Measurements from ENCODE around the gene AP1M1.

AP1M1 gene

GRCh38 chr19:16265205-16265604, 67.5 kb downstream of the AP1M1 start:
- ATAC-seq, result no peak
- TF ChIP-seq TCF4 (CRISPR knock-in tag; IDR thresholded peaks at IDR 0.05; ENCODE audit: borderline replicate concordance) (no peak), OSR1 (CRISPR knock-in tag; IDR thresholded peaks at IDR 0.05) (no peak), ZNF565 (CRISPR knock-in tag; conservative IDR thresholded peaks at IDR 0.05; ENCODE audit: low read depth) (no peak), ISL1 (CRISPR knock-in tag; IDR thresholded peaks at IDR 0.05) (no peak)
- TF ChIP-seq, protein P1, sequence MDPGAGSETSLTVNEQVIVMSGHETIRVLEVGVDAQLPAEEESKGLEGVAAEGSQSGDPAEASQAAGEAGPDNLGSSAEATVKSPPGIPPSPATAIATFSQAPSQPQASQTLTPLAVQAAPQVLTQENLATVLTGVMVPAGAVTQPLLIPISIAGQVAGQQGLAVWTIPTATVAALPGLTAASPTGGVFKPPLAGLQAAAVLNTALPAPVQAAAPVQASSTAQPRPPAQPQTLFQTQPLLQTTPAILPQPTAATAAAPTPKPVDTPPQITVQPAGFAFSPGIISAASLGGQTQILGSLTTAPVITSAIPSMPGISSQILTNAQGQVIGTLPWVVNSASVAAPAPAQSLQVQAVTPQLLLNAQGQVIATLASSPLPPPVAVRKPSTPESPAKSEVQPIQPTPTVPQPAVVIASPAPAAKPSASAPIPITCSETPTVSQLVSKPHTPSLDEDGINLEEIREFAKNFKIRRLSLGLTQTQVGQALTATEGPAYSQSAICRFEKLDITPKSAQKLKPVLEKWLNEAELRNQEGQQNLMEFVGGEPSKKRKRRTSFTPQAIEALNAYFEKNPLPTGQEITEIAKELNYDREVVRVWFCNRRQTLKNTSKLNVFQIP (CRISPR knock-in tag; IDR thresholded peaks at IDR 0.05; ENCODE audit: borderline replicate concordance, low read depth), result no peak

- ATAC-seq, result no peak
- TF ChIP-seq GLIS3 (CRISPR knock-in tag; IDR thresholded peaks at IDR 0.05) (no peak), ZNF565 (CRISPR knock-in tag; conservative IDR thresholded peaks at IDR 0.05; ENCODE audit: low read depth) (no peak), TCF4 (CRISPR knock-in tag; IDR thresholded peaks at IDR 0.05; ENCODE audit: borderline replicate concordance) (no peak), CSDC2 (CRISPR knock-in tag; IDR thresholded peaks at IDR 0.05) (no peak), ISL1 (CRISPR knock-in tag; IDR thresholded peaks at IDR 0.05) (no peak), ZNF8 (CRISPR knock-in tag; IDR thresholded peaks at IDR 0.05) (no peak), PATZ1 (CRISPR knock-in tag; IDR thresholded peaks at IDR 0.05; ENCODE audit: borderline replicate concordance) (no peak), SNAI2 (CRISPR knock-in tag; IDR thresholded peaks at IDR 0.05) (no peak), CSRNP3 (CRISPR knock-in tag; IDR thresholded peaks at IDR 0.05) (no peak), ZFP30 (CRISPR knock-in tag; IDR thresholded peaks at IDR 0.05) (no peak)
- TF ChIP-seq, protein P1 (CRISPR knock-in tag; IDR thresholded peaks at IDR 0.05; ENCODE audit: borderline replicate concordance, low read depth), result no peak
Measured at GRCh38 chr19:16265890-16266585, 68.3 kb downstream of the AP1M1 start.

DNA sequence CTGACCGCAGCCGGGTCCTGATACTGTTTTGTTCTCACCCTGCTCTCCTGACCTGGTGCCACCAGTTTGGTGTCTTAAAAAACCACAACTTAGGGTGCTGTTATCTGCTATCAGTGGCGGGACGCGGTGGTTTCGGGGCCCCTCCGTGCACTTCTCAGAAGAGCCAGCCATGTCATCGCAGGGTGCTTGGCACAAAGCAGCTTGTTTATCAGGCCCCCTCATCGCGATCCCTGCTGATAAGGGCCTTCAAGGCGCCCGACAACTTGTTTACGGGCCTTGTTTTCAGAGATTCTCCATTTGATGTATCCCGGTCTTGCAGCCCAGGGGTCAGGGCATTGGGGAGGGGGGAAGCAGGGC, 68.9 kb downstream of the AP1M1 start:
- no peak for ATAC-seq
- TF ChIP-seq CSDC2 (CRISPR knock-in tag; IDR thresholded peaks at IDR 0.05), result no peak
- TF ChIP-seq, protein P1 (CRISPR knock-in tag; IDR thresholded peaks at IDR 0.05; ENCODE audit: borderline replicate concordance, low read depth), result no peak
- no peak for TF ChIP-seq SNAI2 (CRISPR knock-in tag; IDR thresholded peaks at IDR 0.05)
- no peak for TF ChIP-seq RARB (CRISPR knock-in tag; IDR thresholded peaks at IDR 0.05)
- TF ChIP-seq TOX (CRISPR knock-in tag; IDR thresholded peaks at IDR 0.05; ENCODE audit: borderline replicate concordance), result no peak
- no peak for TF ChIP-seq ZNF565 (CRISPR knock-in tag; conservative IDR thresholded peaks at IDR 0.05; ENCODE audit: low read depth)
- TF ChIP-seq ESRRG (CRISPR knock-in tag; IDR thresholded peaks at IDR 0.05), result no peak
- TF ChIP-seq PATZ1 (CRISPR knock-in tag; IDR thresholded peaks at IDR 0.05; ENCODE audit: borderline replicate concordance), result no peak
- TF ChIP-seq, protein P2, sequence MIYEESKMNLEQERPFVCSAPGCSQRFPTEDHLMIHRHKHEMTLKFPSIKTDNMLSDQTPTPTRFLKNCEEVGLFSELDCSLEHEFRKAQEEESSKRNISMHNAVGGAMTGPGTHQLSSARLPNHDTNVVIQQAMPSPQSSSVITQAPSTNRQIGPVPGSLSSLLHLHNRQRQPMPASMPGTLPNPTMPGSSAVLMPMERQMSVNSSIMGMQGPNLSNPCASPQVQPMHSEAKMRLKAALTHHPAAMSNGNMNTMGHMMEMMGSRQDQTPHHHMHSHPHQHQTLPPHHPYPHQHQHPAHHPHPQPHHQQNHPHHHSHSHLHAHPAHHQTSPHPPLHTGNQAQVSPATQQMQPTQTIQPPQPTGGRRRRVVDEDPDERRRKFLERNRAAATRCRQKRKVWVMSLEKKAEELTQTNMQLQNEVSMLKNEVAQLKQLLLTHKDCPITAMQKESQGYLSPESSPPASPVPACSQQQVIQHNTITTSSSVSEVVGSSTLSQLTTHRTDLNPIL (CRISPR knock-in tag; IDR thresholded peaks at IDR 0.05; ENCODE audit: low read depth), result no peak
- no peak for TF ChIP-seq GLIS3 (CRISPR knock-in tag; IDR thresholded peaks at IDR 0.05)
- no peak for TF ChIP-seq OSR1 (CRISPR knock-in tag; IDR thresholded peaks at IDR 0.05)
- no peak for TF ChIP-seq ZNF8 (CRISPR knock-in tag; IDR thresholded peaks at IDR 0.05)
- TF ChIP-seq TCF4 (CRISPR knock-in tag; IDR thresholded peaks at IDR 0.05; ENCODE audit: borderline replicate concordance), result no peak
- TF ChIP-seq, protein P3, sequence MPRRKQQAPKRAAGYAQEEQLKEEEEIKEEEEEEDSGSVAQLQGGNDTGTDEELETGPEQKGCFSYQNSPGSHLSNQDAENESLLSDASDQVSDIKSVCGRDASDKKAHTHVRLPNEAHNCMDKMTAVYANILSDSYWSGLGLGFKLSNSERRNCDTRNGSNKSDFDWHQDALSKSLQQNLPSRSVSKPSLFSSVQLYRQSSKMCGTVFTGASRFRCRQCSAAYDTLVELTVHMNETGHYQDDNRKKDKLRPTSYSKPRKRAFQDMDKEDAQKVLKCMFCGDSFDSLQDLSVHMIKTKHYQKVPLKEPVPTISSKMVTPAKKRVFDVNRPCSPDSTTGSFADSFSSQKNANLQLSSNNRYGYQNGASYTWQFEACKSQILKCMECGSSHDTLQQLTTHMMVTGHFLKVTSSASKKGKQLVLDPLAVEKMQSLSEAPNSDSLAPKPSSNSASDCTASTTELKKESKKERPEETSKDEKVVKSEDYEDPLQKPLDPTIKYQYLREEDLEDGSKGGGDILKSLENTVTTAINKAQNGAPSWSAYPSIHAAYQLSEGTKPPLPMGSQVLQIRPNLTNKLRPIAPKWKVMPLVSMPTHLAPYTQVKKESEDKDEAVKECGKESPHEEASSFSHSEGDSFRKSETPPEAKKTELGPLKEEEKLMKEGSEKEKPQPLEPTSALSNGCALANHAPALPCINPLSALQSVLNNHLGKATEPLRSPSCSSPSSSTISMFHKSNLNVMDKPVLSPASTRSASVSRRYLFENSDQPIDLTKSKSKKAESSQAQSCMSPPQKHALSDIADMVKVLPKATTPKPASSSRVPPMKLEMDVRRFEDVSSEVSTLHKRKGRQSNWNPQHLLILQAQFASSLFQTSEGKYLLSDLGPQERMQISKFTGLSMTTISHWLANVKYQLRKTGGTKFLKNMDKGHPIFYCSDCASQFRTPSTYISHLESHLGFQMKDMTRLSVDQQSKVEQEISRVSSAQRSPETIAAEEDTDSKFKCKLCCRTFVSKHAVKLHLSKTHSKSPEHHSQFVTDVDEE (CRISPR knock-in tag; IDR thresholded peaks at IDR 0.05), result no peak
- TF ChIP-seq ZNF70 (CRISPR knock-in tag; IDR thresholded peaks at IDR 0.05), result no peak
- no peak for TF ChIP-seq PPARA (CRISPR knock-in tag; IDR thresholded peaks at IDR 0.05; ENCODE audit: borderline replicate concordance)
- no peak for TF ChIP-seq ARNTL (CRISPR knock-in tag; IDR thresholded peaks at IDR 0.05; ENCODE audit: borderline replicate concordance, low read depth)
- no peak for TF ChIP-seq BACH2 (CRISPR knock-in tag; IDR thresholded peaks at IDR 0.05; ENCODE audit: borderline replicate concordance)
- no peak for TF ChIP-seq ZC3H10 (CRISPR knock-in tag; IDR thresholded peaks at IDR 0.05)
